Smooth muscle cell (in vitro differentiated cells): Measurements from ENCODE around the gene MYEF2. TPM values are rescaled to one million over a fixed set of nuclear protein-coding genes. Genes with fewer than 3 reads are reported as not detected.

Experiments used
- DNase-seq: peaks from one replicate; lab custom pipeline; 2025; ENCODE audit not compliant: unreplicated experiment; lab: John Stamatoyannopoulos, UW
- H2AFZ ChIP-seq: fragments of 200-600 bp; sonication (generic); 2 replicates; pipeline ENCODE4 v1.6.0; 2016; ENCODE audit warnings: antibody characterized with exemption, low read depth, mild to moderate bottlenecking
- H3F3A ChIP-seq: fragments of 200-600 bp; sonication (generic); 2 replicates; pipeline ENCODE4 v1.6.0; 2017; ENCODE audit warnings: antibody characterized with exemption, low read depth
- H3K27ac ChIP-seq: fragments of 200-600 bp; sonication (generic); 2 replicates; pipeline ENCODE4 v1.5.1; 2016; ENCODE audit warnings: low read depth, mild to moderate bottlenecking
- H3K27me3 ChIP-seq: fragments of 200-600 bp; sonication (generic); 2 replicates; pipeline ENCODE4 v1.6.1; 2016; ENCODE audit warnings: low read depth, mild to moderate bottlenecking
- H3K36me3 ChIP-seq: fragments of 200-600 bp; sonication (generic); 2 replicates; pipeline ENCODE4 v1.5.1; 2016; ENCODE audit warnings: low read depth
- H3K4me1 ChIP-seq: fragments of 200-600 bp; sonication (generic); 2 replicates; pipeline ENCODE4 v1.5.1; 2016; ENCODE audit warnings: low read depth
- H3K4me2 ChIP-seq: fragments of 200-600 bp; sonication (generic); 2 replicates; pipeline ENCODE4 v1.6.0; 2016; ENCODE audit warnings: mild to moderate bottlenecking
- H3K4me3 ChIP-seq: fragments of 200-600 bp; sonication (generic); 2 replicates; pipeline ENCODE4 v1.5.1; 2016; ENCODE audit warnings: mild to moderate bottlenecking
- H3K79me2 ChIP-seq: fragments of 200-600 bp; sonication (generic); 2 replicates; pipeline ENCODE4 v1.6.0; 2016; ENCODE audit warnings: low read depth, mild to moderate bottlenecking
- H3K9ac ChIP-seq: fragments of 200-600 bp; sonication (generic); 2 replicates; pipeline ENCODE4 v1.6.0; 2016; ENCODE audit warnings: low read depth
- H3K9me3 ChIP-seq: fragments of 200-600 bp; sonication (generic); replicated peaks from 2 replicates; pipeline ENCODE4 v1.5.1; 2016; ENCODE audit warnings: low read depth
- H4K20me1 ChIP-seq: fragments of 200-600 bp; sonication (generic); 2 replicates; pipeline ENCODE4 v1.6.0; 2016; ENCODE audit warnings: low read depth
- CTCF ChIP-seq: fragments of 200-600 bp; sonication (generic); IDR thresholded peaks from 2 replicates; pipeline ENCODE4 v1.5.1; 2017; ENCODE audit warnings: borderline replicate concordance, mild to moderate bottlenecking, antibody characterized with exemption; ENCODE audit not compliant: insufficient read depth, poor library complexity, severe bottlenecking
- WGBS: methylation state at CpG from one replicate; pipeline ENCODE4 v1.1.7; 2016; ENCODE audit warnings: low lambda C conversion rate; 5-methylcytosine and 5-hydroxymethylcytosine counted together
- polyA plus RNA-seq: library from polyadenylated mRNA; unstranded; fragments of >200 nt; fragmentation: Nextera tagmentation; extraction: Ambion mirVana; gene quantifications from 2 replicates; pipeline ENCODE4 v1.2.1, GENCODE V29; 2016
- total RNA-seq: library from RNA; depleted of rRNA; stranded (reverse); fragments of >200 nt; gene quantifications from 2 replicates; pipeline ENCODE4 v1.2.3, GENCODE V29; 2014

Gene MYEF2
- total and polyA plus RNA-seq, 2 experiments from 2014 or later = 0.56 to 13.9 TPM

- peaks cover 43% of the 10 kb centered on the region for H3K27me3 ChIP-seq
- no peaks in the 10 kb centered on the region for H4K20me1 ChIP-seq
- H3K4me3 ChIP-seq = peak within 1 kb of the TSS; percentile 37
- no peaks in the 10 kb centered on the region for H3K79me2 ChIP-seq
- H2AFZ ChIP-seq = no peak within 1 kb of the TSS
- no peaks in the 10 kb centered on the region for H3K9me3 ChIP-seq
- H3K4me1 ChIP-seq = no peaks in the 10 kb centered on the region
- no peaks in the 10 kb centered on the region for H3K36me3 ChIP-seq
- H3K9ac ChIP-seq = no peak within 1 kb of the TSS
- WGBS = 22% methylated on average over 31 of the region's 31 CpGs
- H3K4me2 ChIP-seq = peak within 1 kb of the TSS; percentile 81
- no peak within 1 kb of the TSS for H3K27ac ChIP-seq
- no peak for DNase-seq
- no peaks in the 10 kb centered on the region for H3F3A ChIP-seq
- no peak for TF ChIP-seq CTCF
Measured at GRCh38 chr15:48191574-48192225, 13.6 kb upstream of the MYEF2 start, which contains the start of gene CTXN2. CTXN2 (plus strand) TSS chr15:48191665; CDS start chr15:48201301, 9,636 bp downstream.

GRCh38 chr15:48190932-48191573, 13.0 kb upstream of the MYEF2 start:
- 9% methylated on average over 15 of the region's 15 CpGs for WGBS
- Histone ChIP-seq H3K9ac (no peak overlapping the region), H3K4me3 (peak overlapping the region; percentile 37), H4K20me1 (no peaks in the 10 kb centered on the region), H3F3A (no peaks in the 10 kb centered on the region), H3K27ac (no peak overlapping the region), H3K4me2 (peak overlapping the region; percentile 81), H3K4me1 (no peaks in the 10 kb centered on the region), H3K36me3 (no peaks in the 10 kb centered on the region), H3K79me2 (no peaks in the 10 kb centered on the region), H3K9me3 (no peaks in the 10 kb centered on the region), H2AFZ (no peak overlapping the region), H3K27me3 (peaks cover 43% of the 10 kb centered on the region)
- TF ChIP-seq CTCF = no peak
- DNase-seq = peak; percentile 30

GRCh38 chr15:48186271-48186670, 8.2 kb upstream of the MYEF2 start:
- Histone ChIP-seq H3K9me3 (no peaks in the 10 kb centered on the region), H3K9ac (no peak overlapping the region), H3K27me3 (peaks cover 6% of the 10 kb centered on the region), H4K20me1 (no peaks in the 10 kb centered on the region), H2AFZ (no peak overlapping the region), H3K4me3 (no peak overlapping the region), H3K4me2 (no peak overlapping the region), H3F3A (no peaks in the 10 kb centered on the region), H3K27ac (no peak overlapping the region), H3K79me2 (no peaks in the 10 kb centered on the region), H3K36me3 (no peaks in the 10 kb centered on the region), H3K4me1 (no peaks in the 10 kb centered on the region)
- no peak for TF ChIP-seq CTCF
- DNase-seq = no peak
- WGBS = 92% methylated on average over 3 of the region's 3 CpGs
